ENCODE measurements around the gene TRAF1.

The TRAF1 gene

DNA sequence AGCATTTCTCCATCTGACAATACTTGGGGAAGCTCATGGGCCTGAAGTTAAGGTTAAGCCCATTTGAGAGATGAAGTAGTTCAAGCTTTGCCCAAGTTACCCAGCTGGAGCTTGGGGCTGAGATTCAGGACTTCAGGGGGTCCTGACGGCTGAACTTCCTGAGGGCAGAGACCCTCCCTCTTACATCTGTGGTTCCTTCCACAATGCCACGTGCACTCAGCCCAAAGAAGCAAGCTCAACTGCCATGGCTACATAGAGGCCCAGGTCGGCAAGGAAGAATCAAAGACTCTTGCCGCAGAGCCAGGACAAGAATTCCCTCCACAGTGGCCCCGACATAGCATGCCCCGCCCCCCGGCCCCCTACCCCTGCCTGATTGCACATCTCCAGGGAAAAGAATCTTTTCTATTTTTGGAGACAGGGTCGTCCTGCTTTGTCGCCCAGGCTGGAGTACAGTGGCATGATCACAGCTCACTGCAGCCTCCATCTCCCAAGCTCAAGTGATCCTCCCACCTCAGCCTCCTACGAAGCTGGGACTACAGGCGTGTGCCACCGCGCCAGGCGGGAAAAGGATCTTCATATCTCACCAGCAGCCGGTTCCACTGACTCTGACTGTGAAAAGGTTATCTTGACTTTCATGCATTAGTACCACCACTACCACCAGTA is 58.8 kb downstream of the TRAF1 start:
- no peak for DNase-seq

- no peak for DNase-seq
Measured at GRCh38 chr9:120866651-120867050, 59.9 kb downstream of the TRAF1 start.

- no peak for DNase-seq
Measured at GRCh38 chr9:120865809-120866208, 60.8 kb downstream of the TRAF1 start.

- DNase-seq: no peak
Measured at GRCh38 chr9:120865176-120865575, 61.4 kb downstream of the TRAF1 start.

DNA sequence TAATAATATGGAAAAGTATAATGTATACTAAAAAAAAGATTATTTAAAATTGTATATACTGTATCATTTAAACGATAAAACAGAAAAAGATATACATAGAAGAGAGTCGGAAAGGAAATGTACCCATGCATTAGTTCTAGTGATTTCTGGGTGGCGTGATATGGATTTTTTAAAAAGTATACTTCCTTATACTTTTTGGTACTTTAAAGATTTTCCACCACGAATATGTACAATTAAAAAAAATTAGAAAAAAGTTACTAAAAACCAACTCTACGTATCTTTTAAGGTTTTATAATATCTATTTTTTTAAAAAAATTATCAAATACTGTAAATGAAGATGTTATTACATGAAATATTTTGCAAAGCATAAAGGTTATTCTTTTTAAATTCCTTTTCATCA is 61.9 kb downstream of the TRAF1 start:
- DNase-seq: no peak

DNA sequence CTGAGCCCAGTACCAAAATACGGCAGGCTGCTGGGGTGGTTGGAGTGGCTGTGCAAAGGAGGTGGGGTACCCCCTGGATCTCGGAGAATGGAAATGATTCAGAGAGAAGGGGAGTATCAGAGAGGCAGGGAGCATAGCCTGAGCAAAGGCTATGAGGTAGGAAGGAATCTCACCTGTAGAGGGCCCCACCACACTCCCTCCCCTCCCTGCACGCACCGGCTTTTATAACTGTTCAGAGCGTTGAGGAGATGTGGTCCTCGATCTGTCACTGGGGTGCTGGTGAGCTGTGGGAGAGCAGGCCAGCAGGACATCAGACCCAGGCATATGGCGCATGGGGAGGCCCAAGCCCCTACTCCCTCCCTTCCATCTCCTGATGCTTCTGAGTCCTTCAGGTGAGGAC is 62.8 kb downstream of the TRAF1 start:
- no peak for DNase-seq

GRCh38 chr9:120862452-120862851 is 64.1 kb downstream of the TRAF1 start:
- no peak for DNase-seq

- DNase-seq: no peak
Measured at GRCh38 chr9:120861935-120862334, 64.7 kb downstream of the TRAF1 start.

- DNase-seq: peak in 1 of 3 experiments; percentile 29
Measured at GRCh38 chr9:120860083-120860482, 66.5 kb downstream of the TRAF1 start.

DNA sequence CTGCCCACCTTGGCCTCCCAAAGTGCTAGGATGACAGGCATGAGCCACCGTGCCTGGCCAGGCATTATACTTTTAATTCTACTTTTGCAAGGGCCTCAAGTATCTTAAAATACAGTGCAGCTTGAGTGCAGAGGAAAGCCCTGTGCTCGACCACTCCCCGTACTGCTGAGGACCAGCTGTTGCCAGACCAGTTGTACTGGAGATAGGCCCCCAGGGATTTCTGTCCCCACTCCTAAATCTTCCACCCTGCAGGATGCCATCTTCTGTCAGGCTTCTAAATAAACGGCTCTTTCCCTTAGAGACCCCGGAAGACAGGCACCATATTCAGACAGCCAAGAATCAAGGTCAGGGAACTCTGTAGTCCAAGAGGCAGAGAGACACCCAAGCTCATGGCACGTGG is 67.2 kb downstream of the TRAF1 start:
- DNase-seq: peak in 1 of 3 experiments; percentile 35

- DNase-seq: no peak
Measured at GRCh38 chr9:120857902-120858301, 68.7 kb downstream of the TRAF1 start.

- DNase-seq: no peak
Measured at GRCh38 chr9:120857481-120857880, 69.1 kb downstream of the TRAF1 start.

DNA sequence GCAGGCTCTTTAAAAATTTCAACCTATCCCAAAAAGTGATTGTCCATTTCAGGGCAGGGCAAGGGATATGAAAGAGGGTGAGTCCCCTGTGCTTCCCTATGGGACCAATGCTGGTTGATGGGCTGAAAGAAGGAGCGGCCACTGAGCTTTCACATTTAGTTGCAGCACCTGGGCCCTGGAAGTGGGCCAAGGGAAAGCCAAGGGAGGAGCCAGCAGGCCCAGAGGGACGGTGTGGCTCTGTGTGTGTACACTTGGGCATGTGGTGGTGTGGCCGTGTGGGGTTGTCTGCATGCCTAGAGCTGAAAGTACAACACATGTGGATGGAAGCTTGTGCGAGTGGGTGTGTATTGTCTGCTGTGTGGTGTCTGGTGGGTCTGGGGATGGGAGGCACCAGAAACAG is 69.9 kb downstream of the TRAF1 start:
- peak in 2 of 3 experiments; percentile 18 to 35 for DNase-seq

DNA sequence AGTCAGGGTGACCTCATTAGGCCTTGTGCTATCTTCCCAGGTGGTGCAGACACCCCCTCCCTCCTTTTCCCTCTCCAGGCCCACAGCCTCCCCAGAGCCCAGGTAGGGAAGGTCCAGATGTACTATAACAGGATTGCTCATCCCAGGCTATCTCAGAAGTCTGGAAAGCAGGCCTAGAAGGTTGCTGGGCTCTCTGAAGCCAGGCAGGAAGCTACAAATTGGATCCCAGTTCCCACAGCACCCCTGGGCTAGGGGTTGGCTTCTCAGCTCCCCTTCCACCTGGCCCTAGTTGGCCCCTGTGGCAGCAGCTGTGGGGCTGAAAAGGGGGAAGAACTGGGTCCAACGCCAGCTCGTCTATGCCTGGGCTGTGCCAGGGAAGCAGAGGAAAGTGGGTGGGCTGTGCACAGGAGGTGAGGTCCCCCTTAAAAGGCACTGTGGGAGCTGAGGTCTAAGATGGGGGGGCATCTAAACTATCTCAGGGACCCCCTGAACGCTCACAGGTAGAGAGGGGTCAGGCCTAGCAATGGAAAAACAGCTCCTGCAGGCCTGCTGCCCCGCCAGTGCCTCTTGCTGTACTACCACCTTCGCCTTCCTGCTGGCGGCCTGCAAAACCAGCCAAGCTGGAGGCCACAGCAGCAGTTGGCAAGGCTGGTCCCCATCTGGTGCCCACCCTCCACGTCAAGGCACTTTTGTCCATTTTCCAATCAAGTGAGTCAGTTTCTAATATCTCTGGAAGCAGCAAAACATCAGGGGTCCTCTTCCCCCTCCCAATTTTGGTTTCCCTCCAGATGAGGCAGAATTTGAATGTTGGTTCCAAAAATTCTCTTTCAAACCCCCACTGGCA is 70.5 kb downstream of the TRAF1 start:
- peak in 1 of 3 experiments; percentile 58 for DNase-seq

DNA sequence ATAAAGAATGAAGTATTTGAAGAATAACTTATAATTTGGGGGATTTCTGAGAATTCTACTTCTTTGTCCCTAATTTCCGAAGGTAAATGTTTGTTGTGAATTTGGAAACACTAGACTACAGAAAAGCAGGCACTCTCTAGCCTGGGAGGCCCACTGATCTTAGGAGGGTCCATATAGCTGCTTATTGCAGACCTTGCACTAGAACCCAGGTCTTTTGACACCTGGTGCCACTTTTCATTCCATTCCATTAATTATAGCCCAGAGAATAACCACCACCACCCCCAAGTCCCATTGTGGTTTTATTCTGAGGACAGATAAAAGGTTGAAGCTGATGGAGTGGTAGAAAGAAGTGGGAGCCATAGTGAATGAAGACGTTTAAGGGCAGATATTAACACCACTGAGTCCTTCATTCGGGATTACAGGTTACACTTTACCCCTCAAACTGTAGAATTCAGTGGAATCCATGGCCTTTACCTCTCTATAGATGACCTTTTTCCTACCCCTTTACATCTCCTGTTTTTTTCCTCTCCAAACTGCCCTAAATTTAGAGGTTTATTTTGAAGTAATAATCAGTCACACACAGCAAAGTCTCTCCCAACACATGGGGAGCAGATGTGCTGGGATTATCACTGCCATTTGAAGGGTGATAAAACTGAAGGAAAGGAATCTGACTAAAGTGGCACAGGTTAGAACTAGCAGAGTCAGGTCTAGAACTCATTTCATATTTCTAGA is 71.8 kb downstream of the TRAF1 start:
- no peak for DNase-seq

- no peak for DNase-seq
Measured at GRCh38 chr9:120853198-120853597, 73.4 kb downstream of the TRAF1 start.
